GM13976 (cell line): ENCODE results near the gene UXS1.

Source experiments
- DNase-seq: peaks from one replicate; pipeline ENCODE4 v3.0.0; 2012; ENCODE audit warnings: low spot score
- in situ Hi-C: fragments of 300-500 bp; cut with MboI; formaldehyde crosslinking; loops from one replicate; pipeline ENCODE4 v1.12.0; 2022; ENCODE audit warnings: low sequenced_read_pairs, mixed read lengths, inconsistent platforms; ENCODE audit not compliant: unreplicated experiment
- TF ChIP-seq, protein P1 (sequence below): IDR thresholded peaks from 2 replicates; pipeline ENCODE4 v1.5.1; 2012; ENCODE audit warnings: borderline replicate concordance, mild to moderate bottlenecking; ENCODE audit not compliant: insufficient read depth; ENCODE audit errors: extremely low read depth, missing control alignments, control extremely low read depth

Gene UXS1

DNA sequence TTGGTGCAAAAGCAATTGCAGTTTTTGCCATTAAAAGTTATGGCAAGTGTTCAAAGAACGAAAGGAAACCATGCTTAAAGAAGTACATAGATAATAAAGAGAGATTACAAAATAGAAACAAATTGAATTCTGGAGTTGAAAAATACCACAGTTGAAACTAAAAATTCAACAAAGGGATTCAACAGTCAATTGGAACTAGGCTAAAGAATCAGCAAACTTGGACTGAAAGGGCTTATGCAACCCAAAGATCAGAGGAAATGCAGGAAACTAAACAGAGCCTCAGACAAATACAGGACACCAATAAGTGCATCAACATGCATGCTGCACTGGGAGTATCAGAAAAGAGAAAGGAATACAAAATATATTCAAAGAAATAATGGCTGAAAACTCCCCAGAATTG is 40.3 kb downstream of the UXS1 start:
- TF ChIP-seq, protein P1, sequence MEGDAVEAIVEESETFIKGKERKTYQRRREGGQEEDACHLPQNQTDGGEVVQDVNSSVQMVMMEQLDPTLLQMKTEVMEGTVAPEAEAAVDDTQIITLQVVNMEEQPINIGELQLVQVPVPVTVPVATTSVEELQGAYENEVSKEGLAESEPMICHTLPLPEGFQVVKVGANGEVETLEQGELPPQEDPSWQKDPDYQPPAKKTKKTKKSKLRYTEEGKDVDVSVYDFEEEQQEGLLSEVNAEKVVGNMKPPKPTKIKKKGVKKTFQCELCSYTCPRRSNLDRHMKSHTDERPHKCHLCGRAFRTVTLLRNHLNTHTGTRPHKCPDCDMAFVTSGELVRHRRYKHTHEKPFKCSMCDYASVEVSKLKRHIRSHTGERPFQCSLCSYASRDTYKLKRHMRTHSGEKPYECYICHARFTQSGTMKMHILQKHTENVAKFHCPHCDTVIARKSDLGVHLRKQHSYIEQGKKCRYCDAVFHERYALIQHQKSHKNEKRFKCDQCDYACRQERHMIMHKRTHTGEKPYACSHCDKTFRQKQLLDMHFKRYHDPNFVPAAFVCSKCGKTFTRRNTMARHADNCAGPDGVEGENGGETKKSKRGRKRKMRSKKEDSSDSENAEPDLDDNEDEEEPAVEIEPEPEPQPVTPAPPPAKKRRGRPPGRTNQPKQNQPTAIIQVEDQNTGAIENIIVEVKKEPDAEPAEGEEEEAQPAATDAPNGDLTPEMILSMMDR, result no peak
- no peak for DNase-seq
- in situ Hi-C loops, result no loop called here

DNA sequence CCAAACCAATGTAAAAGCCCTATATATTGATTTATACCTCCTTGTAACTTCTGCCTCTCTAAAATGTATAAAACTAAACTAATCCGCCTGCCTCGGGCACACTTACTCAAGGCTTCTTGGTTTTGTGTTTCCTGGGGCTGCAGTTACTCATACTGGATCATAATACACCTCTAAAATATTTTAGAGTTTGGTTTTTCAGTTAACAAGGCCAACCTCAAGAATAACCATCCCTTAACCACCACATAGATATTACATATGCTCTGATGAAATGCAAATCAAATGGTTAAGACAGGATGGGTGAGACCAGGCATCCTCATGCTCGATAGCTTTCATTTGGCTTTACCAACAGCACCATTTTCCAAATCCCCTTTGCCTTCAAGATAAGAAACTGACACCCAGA is 46.4 kb downstream of the UXS1 start:
- in situ Hi-C loops, result no loop called here
- DNase-seq, result no peak
- TF ChIP-seq, protein P1, result no peak

- in situ Hi-C loops, result no loop called here
- DNase-seq, result no peak
- TF ChIP-seq, protein P1, result no peak
These were observed 46.9 kb downstream of the UXS1 start for GRCh38 chr2:106147159-106147558.

GRCh38 chr2:106144621-106145331 is 49.3 kb downstream of the UXS1 start:
- TF ChIP-seq, protein P1, result no peak
- in situ Hi-C loops, result no loop called here
- DNase-seq, result no peak

GRCh38 chr2:106143495-106144215 is 50.4 kb downstream of the UXS1 start:
- TF ChIP-seq, protein P1, result no peak
- in situ Hi-C loops, result no loop called here
- DNase-seq, result no peak

DNA sequence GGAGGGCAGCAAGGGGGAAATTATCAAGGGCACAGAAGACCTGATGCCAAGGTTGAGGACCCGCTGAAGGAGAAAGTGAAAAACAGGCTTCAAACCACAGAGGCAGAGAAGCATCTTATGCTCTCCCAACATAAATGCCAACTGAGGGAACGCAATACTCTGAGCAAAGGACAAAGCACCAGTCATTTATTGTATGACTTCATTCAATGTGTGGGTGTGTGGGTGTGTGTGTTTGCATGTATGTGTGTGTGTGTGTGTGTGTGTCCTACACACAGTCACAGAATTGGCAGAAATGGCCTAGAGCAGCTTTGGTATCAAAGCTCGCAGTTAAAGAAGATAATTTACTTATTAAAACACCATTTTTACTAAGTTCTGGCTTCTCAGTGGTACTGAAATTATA is 51.4 kb downstream of the UXS1 start:
- DNase-seq, result no peak
- in situ Hi-C loops, result no loop called here
- TF ChIP-seq, protein P1, result no peak
